ENCODE results near the gene SPN.
A peak's percentile ranks its signal among the peaks of the same experiment; 100 is the strongest.
"Not testable (repeated sequence)": the region's sequence is repeated elsewhere in the genome, so short reads cannot be mapped to it uniquely, and the experiment has no call there.

The SPN gene

DNA sequence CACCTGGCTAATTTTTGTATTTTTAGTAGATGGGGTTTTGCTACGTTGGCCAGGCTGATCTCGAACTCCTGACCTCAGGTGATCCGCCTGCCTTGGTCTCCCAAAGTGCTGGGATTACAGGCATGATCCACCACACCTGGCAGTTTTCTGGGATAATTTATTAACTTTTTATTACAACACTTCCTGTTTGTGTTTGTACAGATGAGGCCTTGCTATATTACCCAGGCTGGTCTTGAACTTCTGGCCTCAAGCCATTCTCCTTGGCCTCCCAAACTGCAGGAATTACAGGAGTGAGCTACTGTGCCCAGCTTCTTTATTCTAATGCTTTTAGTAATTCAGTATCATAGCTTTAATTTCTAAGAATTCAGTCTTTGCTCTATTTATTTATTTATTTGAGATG is 16.1 kb upstream of the SPN start:
- no peak for DNase-seq

DNA sequence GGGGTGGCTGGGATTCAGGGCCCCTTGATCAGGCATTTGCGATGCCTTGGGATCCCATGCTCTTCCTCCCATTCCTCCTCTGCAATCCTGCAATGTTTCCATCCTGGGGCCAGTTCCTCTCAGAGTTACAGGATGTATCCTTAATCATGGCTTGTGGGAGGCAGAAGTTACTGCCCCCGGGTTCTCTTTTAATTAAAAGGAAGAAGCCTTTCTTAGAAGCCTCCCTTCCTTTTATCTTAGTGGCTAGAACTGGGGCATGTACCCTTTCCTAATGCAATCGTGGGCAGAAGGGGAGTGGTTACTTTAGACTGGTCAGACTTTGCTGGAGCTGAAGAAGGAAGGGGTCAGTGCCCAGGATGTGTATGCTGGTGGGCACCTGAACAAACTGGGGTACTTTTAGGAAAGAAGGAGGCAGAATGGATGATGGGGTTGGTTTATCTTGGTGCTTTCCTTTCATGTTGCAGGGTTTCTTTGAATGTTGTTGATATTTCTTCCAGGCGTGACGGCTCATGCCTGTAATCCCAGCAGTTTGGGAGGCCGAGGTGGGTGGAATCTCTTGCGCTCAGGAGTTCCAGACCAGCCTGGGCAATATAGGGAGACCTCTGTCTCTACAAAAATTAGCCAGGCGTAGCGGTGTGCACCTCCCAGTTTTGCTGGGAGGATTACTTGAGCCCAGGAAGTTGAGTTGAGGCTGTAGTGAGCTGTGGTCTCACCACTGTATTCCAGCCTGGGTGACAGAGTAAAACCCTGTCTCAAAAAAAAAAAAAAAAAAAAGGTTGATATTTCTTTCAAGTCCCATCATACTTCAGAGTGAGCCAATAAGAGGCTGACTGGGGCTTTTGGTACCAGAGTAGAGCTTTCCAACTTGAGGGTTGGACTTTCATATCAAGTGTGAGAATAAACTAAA is 13.2 kb upstream of the SPN start:
- no peak for DNase-seq

DNA sequence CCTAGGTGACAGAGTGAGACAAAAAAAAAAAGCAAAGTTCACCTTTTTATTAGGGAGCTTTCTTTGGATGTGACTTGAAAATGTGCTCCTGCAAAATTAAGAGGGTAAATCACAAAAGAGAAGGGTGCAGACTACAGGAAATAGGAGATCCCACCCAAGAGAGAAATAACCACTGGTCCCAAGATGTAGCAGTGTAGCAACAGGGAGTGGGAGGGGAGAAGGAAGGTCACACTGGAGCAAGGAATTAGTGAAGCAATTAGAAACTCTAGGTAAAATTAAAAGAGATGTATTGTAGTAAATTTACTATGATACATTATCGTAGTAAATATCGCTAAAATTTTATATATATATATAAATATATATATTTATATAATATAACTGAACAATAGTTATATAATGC is 12.3 kb upstream of the SPN start:
- DNase-seq, result no peak

DNA sequence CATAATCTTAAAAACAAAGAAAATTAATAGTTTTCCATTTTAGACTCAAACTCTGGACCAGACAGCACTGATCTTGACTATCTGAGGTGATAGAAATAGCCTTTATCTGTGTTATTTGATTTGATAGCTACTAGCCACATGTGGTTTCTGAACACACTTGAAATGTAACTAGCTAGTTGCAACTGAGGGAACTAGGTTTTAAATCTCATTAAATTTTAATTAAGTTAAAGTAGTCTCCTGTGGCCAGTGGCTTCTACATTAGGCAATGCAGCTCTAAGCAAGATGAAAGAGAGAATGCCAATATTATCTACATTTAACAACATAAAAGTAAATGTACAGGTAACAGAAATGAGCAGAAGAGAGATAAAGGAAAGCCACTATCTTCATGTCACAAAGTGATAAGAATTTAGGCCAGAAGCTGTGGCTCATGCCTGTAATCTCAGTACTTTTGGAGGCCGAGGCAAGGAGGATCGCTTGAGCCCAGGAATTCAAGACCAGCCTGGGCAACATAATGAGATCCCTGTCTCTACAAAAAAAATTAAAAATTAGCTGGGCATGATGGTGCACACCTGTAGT is 11.2 kb upstream of the SPN start:
- no peak for DNase-seq

DNA sequence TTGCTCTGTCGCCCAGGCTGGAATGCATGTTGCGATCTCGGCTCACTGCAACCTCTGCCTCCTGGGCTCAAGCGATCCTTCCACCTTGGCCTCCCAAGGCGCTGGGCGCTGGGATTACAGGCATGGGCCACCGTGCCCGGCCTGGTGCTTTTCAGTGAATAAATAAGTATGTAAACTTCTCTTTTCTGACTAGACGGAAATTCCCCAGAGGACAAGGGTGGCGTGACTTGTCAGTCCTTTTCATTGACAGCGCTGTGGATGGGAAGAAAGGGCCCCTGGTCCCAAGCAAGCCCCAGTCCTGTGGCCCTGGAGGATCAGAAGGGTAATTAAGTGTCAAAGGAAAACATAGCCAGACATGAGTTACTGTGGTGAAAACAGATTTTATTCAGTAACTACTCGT is 9.6 kb upstream of the SPN start:
- no peak for DNase-seq

DNA sequence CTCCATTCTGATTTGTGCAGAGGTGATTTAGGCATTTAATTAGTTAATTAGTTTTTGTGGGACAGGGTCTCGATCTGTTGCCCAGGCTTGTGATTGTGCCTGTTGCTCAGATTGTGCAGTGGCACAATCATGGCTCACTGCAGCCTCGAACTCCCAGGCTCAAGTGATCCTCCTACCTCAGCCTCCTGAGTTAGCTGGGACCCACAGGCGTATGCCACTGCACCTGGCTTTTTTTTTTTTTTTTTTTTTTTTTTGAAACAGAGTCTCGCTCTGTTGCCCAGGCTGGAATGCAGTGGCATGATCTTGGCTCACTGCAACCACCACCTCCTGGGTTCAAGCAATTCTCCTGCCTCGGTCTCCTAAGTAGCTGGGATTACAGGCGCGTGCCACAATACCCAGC is 9.2 kb upstream of the SPN start:
- not testable (repeated sequence) for DNase-seq

DNA sequence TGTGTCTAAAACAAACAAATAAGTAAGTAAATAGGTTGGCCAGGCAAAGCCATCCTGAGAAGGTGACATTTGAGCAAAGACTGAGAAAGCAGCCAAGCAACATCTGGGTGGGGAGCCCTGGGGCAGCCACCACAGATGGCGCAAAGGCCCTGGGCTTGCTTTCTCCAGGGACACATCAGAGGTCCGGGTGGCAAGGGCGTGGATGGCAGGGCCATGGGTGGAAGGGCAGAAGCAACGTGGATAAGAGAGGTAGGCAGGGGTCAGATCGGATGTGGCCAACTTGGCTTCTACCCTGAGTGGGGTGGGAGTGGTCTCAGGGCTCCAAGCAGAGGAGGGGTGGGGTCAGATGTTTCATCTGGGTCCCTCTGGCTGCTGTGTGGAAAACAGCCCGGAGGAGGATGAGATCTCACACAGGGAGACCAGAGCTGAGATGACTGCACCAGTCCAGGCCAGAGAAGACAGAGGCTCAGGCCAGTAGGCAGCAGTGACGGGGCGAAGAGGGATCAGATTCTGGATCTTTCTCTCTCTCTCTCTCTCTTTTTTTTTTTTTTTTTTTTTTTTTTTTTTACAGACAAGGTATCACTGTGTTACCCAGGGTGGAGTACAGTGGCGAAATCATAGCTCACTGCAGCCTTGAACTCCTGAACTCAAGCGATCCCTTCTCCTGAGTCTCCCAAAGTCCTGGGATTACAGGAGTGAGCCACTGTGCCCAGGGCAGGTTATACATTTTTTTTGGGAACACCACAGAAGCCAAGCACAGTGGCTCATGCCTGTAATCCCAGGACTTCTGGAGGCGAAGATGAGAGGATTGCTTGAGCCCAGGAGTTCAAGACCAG is 6.1 kb upstream of the SPN start:
- no peak for DNase-seq

DNA sequence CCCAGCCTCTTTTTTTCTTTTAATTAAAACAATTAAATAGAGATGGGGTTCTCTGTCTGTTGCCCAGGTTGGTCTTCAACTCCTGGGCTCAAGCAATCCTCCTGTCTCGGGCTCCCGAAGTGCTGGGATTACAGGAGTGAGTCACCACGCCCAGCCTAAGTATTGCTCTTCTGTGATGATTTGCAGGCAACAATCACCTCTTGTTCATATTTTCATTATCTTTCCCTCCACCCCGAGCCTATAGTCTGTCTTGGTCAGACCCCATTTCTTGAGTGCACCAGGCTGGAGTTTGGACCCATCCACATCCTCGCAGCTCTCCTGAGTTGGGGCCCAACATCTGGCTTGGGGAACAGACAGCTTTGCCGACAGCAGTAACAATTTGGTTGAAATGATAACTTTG is 4.3 kb upstream of the SPN start:
- no peak for DNase-seq

DNA sequence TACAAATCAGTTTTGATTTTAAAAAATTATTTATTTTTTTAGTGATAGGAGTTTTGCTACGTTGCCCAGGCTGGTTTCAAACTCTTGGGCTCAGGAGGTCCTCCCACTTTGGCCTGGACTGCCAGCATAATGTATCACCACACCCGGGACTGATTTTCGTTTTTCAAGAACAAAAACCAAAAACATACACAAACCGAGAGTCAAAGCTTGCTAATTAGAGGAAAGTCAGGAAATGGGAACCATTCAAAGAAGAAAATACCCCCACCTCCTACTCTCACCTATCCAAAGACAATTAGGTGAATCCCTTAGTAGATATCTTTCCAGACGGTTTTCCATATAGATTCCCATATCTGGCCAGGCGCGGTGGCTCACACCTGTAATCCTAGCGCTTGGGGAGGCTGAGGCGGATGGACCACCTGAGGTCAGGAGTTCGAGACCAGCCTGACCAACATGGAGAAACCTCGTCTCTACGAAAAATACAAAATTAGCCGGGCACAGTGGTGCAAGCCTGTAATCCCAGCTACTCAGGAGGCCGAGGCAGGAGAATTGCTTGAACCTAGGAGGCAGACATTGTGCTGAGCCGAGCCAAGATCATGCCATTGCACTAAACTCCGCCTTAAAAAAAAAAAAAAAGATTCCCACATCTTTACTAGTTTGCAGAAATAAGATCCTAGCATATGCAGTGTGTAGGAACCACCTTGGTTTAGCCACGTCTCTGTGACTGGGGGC is 883 bp upstream of the SPN start:
- DNase-seq, result peak in 1 of 5 donors; percentile 20

DNA sequence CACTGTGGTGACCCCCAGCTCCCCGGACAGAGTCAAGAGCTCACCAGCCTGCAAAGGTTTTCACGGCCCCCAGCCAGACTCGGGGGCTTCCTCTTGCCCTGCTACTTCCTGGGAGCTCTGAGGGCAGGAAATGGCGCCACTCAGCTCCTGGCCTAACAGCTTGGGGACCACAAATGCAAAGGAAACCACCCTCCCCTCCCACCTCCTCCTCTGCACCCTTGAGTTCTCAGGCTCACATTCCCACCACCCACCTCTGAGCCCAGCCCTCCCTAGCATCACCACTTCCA is 375 bp upstream of the SPN start:
- DNase-seq, result peak; percentile 27 to 70 (median 30)

DNA sequence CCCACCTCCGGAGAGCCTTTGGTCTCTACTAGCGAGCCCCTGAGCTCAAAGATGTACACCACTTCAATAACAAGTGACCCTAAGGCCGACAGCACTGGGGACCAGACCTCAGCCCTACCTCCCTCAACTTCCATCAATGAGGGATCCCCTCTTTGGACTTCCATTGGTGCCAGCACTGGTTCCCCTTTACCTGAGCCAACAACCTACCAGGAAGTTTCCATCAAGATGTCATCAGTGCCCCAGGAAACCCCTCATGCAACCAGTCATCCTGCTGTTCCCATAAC is 702 bp downstream of the SPN start:
- DNase-seq, result no peak

DNA sequence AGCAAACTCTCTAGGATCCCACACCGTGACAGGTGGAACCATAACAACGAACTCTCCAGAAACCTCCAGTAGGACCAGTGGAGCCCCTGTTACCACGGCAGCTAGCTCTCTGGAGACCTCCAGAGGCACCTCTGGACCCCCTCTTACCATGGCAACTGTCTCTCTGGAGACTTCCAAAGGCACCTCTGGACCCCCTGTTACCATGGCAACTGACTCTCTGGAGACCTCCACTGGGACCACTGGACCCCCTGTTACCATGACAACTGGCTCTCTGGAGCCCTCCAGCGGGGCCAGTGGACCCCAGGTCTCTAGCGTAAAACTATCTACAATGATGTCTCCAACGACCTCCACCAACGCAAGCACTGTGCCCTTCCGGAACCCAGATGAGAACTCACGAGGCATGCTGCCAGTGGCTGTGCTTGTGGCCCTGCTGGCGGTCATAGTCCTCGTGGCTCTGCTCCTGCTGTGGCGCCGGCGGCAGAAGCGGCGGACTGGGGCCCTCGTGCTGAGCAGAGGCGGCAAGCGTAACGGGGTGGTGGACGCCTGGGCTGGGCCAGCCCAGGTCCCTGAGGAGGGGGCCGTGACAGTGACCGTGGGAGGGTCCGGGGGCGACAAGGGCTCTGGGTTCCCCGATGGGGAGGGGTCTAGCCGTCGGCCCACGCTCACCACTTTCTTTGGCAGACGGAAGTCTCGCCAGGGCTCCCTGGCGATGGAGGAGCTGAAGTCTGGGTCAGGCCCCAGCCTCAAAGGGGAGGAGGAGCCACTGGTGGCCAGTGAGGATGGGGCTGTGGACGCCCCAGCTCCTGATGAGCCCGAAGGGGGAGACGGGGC is 1.3 kb downstream of the SPN start:
- peak in 4 of 5 donors; percentile 24 to 58 (median 36) for DNase-seq

DNA sequence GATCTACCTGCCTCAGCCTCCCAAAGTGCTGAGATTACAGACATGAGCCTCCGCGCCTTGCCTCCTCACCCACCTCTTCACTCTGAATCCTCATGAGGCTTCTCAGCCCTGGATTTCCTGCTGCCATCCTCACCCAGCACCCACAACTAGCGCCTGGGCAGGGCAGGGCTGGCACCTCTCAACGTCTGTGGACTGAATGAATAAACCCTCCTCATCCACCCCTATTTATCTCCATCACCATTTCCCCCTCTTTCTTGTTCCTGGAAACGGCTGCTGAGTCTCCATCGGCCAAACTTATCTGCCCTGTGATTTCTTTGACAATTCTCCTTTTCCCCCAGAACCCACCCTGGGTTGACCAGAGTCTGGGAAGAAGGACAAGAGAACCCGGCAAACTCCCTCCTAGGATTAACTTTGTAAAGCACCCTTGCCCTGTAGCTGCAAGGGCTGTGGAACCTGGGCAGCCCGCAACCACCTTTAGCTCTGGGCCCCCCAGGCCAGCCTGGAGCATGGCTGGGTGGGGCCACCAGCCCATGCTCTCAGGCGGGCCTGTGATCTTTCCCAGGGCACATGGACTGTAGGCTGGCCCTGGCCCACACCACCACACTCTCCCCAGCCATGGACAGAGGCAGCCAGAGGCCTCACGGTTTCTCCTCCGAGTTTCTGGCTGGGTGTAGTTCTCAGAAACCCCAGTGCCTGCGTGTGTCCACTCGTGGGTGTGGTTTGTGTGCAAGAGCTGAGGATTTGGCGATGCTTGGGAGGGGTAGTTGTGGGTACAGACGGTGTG is 2.4 kb downstream of the SPN start:
- DNase-seq, result peak in 3 of 5 donors; percentile 11 to 46 (median 16)

DNA sequence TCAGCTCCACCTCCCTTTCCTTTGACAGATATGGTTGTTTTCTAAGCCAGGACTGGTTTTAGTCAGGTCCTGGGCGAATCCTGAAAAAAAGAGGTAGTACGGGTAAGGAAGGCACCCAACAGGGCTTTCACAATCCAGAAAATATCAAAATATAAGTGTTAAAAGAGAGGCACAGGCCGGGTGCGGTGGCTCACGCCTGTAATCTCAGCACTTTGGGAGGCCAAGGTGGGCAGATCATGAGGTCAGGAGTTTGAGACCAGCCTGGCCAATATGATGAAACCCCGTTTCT is 4.2 kb downstream of the SPN start:
- DNase-seq, result not testable (repeated sequence)

DNA sequence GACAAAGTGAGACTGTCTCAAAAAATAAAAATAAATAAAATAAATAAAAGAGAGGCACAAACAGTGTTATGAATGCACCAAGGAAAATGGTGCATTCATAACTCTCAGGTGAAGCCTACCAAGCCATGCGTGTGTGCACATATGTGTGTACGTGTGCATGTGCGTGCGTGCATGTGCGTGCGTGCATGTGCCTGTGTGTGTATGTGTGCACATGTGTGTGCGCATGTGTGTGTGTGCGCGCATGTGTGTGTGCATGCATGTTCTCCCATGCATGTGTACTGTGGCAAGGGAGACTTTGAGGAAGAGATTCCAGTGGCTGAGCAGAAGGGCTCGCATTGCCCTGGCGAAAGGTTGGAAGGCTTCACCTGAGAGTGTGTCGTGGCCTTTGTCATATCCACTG is 4.7 kb downstream of the SPN start:
- DNase-seq, result no peak

DNA sequence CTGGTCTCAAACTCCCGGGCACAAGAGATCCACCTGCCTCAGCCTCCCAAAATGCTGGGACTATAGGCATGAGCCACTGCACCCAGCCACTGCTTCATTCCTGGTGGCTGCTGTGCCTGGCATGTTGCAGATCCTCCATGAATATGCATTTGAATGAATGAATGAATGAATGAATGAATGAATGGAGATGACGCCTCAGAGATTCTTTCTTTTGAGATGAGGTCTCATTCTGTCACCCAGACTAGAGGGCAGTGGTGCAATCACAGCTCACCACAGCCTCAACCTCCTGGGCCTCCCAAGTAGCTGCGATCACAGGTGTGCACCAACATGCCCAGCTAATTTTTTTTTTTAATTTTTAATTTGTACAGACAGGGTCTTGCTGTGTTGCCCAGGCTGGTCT is 5.2 kb downstream of the SPN start:
- DNase-seq, result no peak

DNA sequence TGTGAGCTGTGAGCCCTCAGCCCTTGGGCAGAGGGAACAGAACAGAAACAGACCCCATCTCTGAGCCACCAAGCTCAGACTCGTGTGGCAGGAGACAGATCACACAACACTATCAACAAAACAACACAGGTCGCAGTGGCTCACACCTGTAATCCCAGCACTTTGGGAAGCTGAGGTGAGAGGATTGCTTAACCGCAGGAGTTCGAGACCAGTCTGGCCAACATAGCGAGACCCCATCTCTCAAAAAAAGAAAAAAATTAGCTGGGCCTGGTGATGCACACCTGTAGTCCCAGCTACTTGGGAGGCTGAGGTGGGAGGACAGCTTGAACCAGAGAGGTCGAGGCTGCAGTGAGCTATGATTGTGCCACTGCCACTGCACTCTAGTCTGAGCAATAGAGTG is 10.5 kb downstream of the SPN start:
- no peak for DNase-seq

DNA sequence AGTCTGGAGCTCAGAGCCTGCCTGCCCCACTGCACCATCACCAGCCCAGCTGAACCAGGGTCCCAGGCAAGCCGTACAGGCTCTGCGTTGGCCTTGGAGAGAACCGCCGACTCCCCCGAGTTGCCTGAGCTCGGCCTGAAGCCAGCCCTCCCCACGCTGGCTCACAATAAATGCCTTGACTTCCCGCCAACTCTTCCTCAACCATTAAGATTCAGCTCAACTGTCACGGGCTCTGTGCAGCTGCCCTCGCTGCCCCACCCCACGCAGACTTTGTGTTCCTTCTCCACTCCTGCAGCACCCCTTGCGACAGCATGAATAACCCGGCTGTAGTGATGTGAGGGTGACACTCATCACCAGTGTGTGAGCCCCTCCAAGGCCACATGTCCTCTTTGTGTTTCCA is 11.1 kb downstream of the SPN start:
- DNase-seq, result no peak

DNA sequence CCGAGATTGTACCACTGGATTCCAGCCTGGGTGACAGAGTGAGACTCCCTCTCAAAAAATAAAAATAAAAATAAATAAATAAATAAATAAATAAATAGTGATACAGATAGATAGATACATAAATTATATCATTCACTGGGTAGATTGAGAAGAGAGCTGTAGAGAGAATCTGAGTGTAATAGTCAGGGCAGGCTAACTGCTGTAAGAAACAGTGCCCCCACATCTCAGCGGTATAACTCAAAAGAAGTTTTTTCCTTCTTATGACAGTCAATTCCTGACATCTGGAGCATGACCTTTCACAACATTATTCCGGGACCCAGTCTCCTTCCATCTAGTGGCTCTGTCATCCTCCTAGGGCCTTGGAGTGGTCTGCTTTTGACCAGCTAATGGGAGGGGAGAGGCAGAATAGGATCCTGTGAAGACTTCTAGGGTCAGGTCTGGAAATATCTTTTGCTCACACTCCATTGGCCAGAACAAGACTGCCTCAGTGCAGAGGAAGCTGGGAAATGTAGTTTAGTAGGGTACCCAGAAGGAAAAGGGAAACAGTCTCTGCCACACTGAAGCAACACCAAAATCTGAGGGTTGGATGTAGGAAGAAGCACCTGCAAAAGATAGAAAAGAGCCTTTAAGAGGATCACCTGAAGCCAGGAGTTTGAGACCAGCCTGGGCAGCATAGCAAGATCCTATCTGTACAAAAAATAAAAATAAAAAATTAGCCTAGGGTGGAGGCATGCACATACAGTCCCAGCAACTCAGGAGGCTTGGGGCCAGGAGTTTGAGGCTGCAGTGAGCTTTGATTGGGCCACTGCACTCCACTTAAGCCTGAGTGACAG is 13.0 kb downstream of the SPN start:
- peak in 1 of 5 donors; percentile 40 for DNase-seq

DNA sequence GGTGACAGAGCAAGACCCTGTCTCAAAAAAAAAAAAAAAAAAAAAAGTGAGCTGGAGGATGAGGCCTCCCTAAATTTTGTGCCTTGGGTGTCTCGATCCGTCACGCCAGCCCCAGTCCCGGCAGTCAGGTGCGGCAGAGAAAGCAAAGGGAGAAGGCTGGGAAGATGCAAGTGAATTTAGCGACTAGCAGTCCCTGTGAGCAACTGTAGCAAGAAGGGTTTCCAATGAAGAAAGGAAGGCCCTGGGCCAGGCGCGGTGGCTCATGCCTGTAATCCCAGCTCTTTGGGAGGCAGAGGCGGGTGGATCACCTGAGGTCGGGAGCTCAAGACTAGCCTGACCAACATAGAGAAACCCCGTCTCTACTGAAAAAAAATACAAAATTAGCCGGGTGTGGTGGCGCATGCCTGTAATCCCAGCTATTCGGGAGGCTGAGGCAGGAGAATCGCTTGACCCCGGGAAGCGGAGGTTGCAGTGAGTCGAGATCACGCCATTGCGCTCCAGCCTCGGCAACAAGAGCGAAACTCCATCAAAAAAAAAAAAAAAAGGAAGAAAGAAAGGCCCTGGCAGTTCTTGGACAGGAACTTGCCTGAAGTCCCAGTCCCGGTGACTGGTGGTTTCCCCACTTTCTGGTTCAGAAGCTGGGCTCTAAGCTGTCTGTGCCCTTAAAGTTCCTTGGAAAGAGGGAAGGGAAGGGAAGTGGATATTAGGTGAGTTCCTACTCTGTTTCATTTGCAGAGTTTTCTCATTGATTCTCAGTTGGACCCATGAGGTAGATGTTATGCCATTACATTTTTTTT is 14.1 kb downstream of the SPN start:
- DNase-seq, result no peak
